ENCODE data around the gene GABARAPL2.

The GABARAPL2 gene

GRCh38 chr16:75555707-75556430 lies 10.3 kb upstream of the GABARAPL2 start, which contains the start of gene TMEM231:
Gene TMEM231 (minus strand): TSS chr16:75556252. CDS start chr16:75556209, 43 bp downstream.
- peak; percentile 9 for TF ChIP-seq CTCF (IDR thresholded peaks at IDR 0.05; ENCODE audit: borderline replicate concordance, extremely low read depth, low read length, poor library complexity, severe bottlenecking)
- no peak for TF ChIP-seq EZH2 (IDR thresholded peaks at IDR 0.05; ENCODE audit: borderline replicate concordance, low read depth, low read length, severe bottlenecking)
- no peaks in the 10 kb centered on the region for H3K27me3 ChIP-seq (ENCODE audit: insufficient read depth, low read length, poor library complexity)
- no peaks in the 10 kb centered on the region for H4K20me1 ChIP-seq (ENCODE audit: insufficient read depth, low read length)
- peak within 1 kb of the TSS; percentile 91 for H3K4me2 ChIP-seq (ENCODE audit: insufficient read depth, low read length)
- peaks cover 23% of the 10 kb centered on the region for H3K4me1 ChIP-seq (ENCODE audit: insufficient read depth, low read length)
- no peaks in the 10 kb centered on the region for H3K79me2 ChIP-seq (ENCODE audit: insufficient read depth, low read length)
- peak; percentile 97 for DNase-seq
- peak within 1 kb of the TSS; percentile 43 to 73 for H3K4me3 ChIP-seq (ENCODE audit: low read depth in 1 of 2, low read length in 2 of 2)
- no peaks in the 10 kb centered on the region for H3K36me3 ChIP-seq (ENCODE audit: insufficient read depth, low read length)
- peak within 1 kb of the TSS; percentile 84 for H2AFZ ChIP-seq (ENCODE audit: low read depth, low read length)
- ATAC-seq (ENCODE audit: insufficient read depth, low read depth): peak; percentile 97
- peak within 1 kb of the TSS; percentile 56 for H3K9ac ChIP-seq (ENCODE audit: low read depth, low read length)
- no peaks in the 10 kb centered on the region for H3K9me3 ChIP-seq (ENCODE audit: insufficient read depth, low read length, severe bottlenecking)
- H3K27ac ChIP-seq (ENCODE audit: low read length): peak within 1 kb of the TSS; percentile 56

DNA sequence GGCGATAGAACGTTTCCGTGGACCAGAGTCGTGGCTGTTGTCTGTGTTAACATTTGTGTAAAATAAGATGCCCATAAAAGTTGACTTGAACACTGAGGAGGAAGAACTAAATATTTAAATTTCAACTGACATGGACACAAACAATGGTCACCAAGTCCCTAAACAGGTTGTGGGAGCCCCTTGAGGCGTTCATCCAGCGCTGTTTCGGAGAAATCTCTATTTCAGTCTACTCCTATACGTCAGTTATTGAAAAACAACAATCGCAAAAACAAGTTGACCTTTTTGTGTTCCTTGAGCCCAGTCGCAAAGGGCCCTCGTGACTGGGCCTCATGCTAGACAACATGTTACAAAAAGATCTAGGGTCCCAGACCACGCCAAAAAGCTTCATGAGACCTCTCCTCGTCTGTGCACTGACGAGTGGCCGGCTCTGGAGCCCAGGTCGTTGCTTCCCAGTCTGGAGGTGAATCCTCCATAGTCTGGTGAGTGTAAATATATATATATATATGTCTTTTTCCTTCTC lies 9.7 kb upstream of the GABARAPL2 start:
- no peaks in the 10 kb centered on the region for H3K27me3 ChIP-seq (ENCODE audit: insufficient read depth, low read length, poor library complexity)
- no peaks in the 10 kb centered on the region for H4K20me1 ChIP-seq (ENCODE audit: insufficient read depth, low read length)
- peak overlapping the region; percentile 91 for H3K4me2 ChIP-seq (ENCODE audit: insufficient read depth, low read length)
- no peaks in the 10 kb centered on the region for H3K79me2 ChIP-seq (ENCODE audit: insufficient read depth, low read length)
- DNase-seq (no peak), ATAC-seq (ENCODE audit: insufficient read depth, low read depth) (no peak)
- H2AFZ ChIP-seq (ENCODE audit: low read depth, low read length): peak overlapping the region; percentile 84
- H3K4me1 ChIP-seq (ENCODE audit: insufficient read depth, low read length): peaks cover 23% of the 10 kb centered on the region
- no peaks in the 10 kb centered on the region for H3K9me3 ChIP-seq (ENCODE audit: insufficient read depth, low read length, severe bottlenecking)
- H3K9ac ChIP-seq (ENCODE audit: low read depth, low read length): peak overlapping the region; percentile 56
- no peaks in the 10 kb centered on the region for H3K36me3 ChIP-seq (ENCODE audit: insufficient read depth, low read length)
- H3K27ac ChIP-seq (ENCODE audit: low read length): peak overlapping the region; percentile 56
- TF ChIP-seq CTCF (IDR thresholded peaks at IDR 0.05; ENCODE audit: borderline replicate concordance, extremely low read depth, low read length, poor library complexity, severe bottlenecking) (no peak), EZH2 (IDR thresholded peaks at IDR 0.05; ENCODE audit: borderline replicate concordance, low read depth, low read length, severe bottlenecking) (no peak)
- H3K4me3 ChIP-seq (ENCODE audit: low read depth in 1 of 2, low read length in 2 of 2): peak overlapping the region; percentile 43 to 73; a peak in 3 of 4 replicates

DNA sequence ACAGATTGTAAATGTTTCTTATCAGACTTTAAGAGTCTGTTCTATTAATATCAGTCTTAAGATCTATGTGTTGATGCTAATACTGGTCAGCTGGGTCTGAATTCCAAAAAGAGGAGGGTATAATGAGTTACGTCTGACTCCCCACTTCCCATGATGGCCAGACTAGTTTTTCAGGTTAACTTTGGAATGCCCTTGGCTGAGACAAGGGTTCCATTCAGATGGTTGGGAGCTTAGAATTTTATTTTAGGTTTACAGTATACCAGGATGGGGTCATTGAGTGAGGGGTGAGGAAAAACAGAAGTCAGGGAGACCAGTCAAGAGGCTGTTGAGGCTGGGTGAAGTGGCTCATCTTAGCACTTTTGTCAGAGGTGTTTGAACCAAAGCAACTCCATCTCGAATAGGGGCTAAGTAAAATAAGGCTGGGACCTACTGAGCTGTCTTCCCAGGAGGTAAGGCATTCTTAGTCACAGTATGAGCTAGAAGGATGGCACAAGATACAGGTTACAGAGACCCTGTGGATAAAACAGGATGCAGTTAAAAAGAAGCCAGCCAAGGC lies 7.3 kb upstream of the GABARAPL2 start:
- ATAC-seq (ENCODE audit: insufficient read depth, low read depth) (no peak), DNase-seq (no peak)
- H3K36me3 ChIP-seq (ENCODE audit: insufficient read depth, low read length): no peaks in the 10 kb centered on the region
- no peaks in the 10 kb centered on the region for H3K79me2 ChIP-seq (ENCODE audit: insufficient read depth, low read length)
- no peak overlapping the region for H2AFZ ChIP-seq (ENCODE audit: low read depth, low read length)
- no peak overlapping the region for H3K9ac ChIP-seq (ENCODE audit: low read depth, low read length)
- TF ChIP-seq CTCF (IDR thresholded peaks at IDR 0.05; ENCODE audit: borderline replicate concordance, extremely low read depth, low read length, poor library complexity, severe bottlenecking): no peak
- no peak for TF ChIP-seq EZH2 (IDR thresholded peaks at IDR 0.05; ENCODE audit: borderline replicate concordance, low read depth, low read length, severe bottlenecking)
- H3K4me3 ChIP-seq (ENCODE audit: low read depth in 1 of 2, low read length in 2 of 2): no peak overlapping the region
- no peaks in the 10 kb centered on the region for H3K9me3 ChIP-seq (ENCODE audit: insufficient read depth, low read length, severe bottlenecking)
- no peaks in the 10 kb centered on the region for H3K27me3 ChIP-seq (ENCODE audit: insufficient read depth, low read length, poor library complexity)
- no peaks in the 10 kb centered on the region for H4K20me1 ChIP-seq (ENCODE audit: insufficient read depth, low read length)
- no peak overlapping the region for H3K27ac ChIP-seq (ENCODE audit: low read length)
- H3K4me2 ChIP-seq (ENCODE audit: insufficient read depth, low read length): no peak overlapping the region
- peaks cover 23% of the 10 kb centered on the region for H3K4me1 ChIP-seq (ENCODE audit: insufficient read depth, low read length)

All from DND-41 (cell line).